Heart left ventricle (tissue), 16 donors: ENCODE results near the gene ITGA6. TPM values are rescaled to one million over a fixed set of nuclear protein-coding genes. Genes with fewer than 3 reads are reported as not detected.

Experiments used
- ATAC-seq, 4 donors: fragments of 200-7000 bp; cut with Tn5 transposase; one replicate each; pipeline ENCODE4 v1.9.1; 2020 to 2022; ENCODE audit warnings: moderate library complexity in 4 of 4, mild to moderate bottlenecking in 3 of 4, moderate number of reproducible peaks in 1 of 4
- DNase-seq, 5 donors: peaks; one replicate each; pipeline ENCODE4 v3.0.0-alpha.2; 2020
- H3K27ac ChIP-seq, 12 donors: fragments of 200-600 bp; sonication (generic) in 4 of 12; one replicate each; pipeline versions ENCODE4 v1.5.0 to v1.8.0; 2016 to 2022; ENCODE audit warnings: mild to moderate bottlenecking in 2 of 12
- H3K27me3 ChIP-seq, 9 donors: fragments of 200-600 bp; sonication (generic) in 2 of 9; one replicate each; pipeline versions ENCODE4 v1.5.1 to v1.8.0; 2016 to 2022; ENCODE audit warnings: mild to moderate bottlenecking in 3 of 9
- H3K36me3 ChIP-seq, 9 donors: fragments of 200-600 bp; sonication (generic) in 2 of 9; one replicate each; pipeline versions ENCODE4 v1.5.0 to v1.8.0; 2018 to 2022; ENCODE audit warnings: mild to moderate bottlenecking in 2 of 9
- H3K4me1 ChIP-seq, 12 donors: fragments of 200-600 bp; sonication (generic) in 4 of 12; one replicate each; pipeline versions ENCODE4 v1.5.0 to v1.8.0; 2016 to 2022; ENCODE audit warnings: mild to moderate bottlenecking in 3 of 12
- H3K4me3 ChIP-seq, 12 donors: fragments of 200-600 bp; sonication (generic) in 4 of 12; one replicate each; pipeline versions ENCODE4 v1.5.0 to v1.8.0; 2017 to 2022; ENCODE audit warnings: mild to moderate bottlenecking in 9 of 12, moderate library complexity in 4 of 12
- H3K9me3 ChIP-seq, 12 donors: fragments of 200-600 bp; sonication (generic) in 4 of 12; one replicate each; pipeline versions ENCODE4 v1.5.0 to v1.8.0; 2016 to 2022; ENCODE audit warnings: mild to moderate bottlenecking in 1 of 12
- POLR2A ChIP-seq, 2 donors: fragments of 450-650 bp; IDR thresholded peaks; one replicate each; pipeline ENCODE4 v1.6.1; 2017; ENCODE audit warnings: antibody characterized with exemption in 2 of 2, mild to moderate bottlenecking in 2 of 2, moderate library complexity in 2 of 2
- WGBS, 4 donors: extraction: QIAGEN DNeasy Blood & Tissue Kit in 2 of 4; methylation state at CpG; one replicate each; pipeline versions ENCODE4 v1.1.5 to v1.1.7; 2013 to 2018; 5-methylcytosine and 5-hydroxymethylcytosine counted together
- intact Hi-C, 10 donors: fragments of 100-400 bp; cut with DNase I; formaldehyde crosslinking; loops; one replicate each; pipeline versions ENCODE4 v1.11.1 to v1.14.2; 2022
- polyA plus RNA-seq, 2 donors: library from polyadenylated mRNA; stranded (reverse); fragments of 200-250 nt; gene quantifications; one replicate each; pipeline ENCODE4 v1.2.3, GENCODE V29; 2013
- total RNA-seq, 9 donors: library from RNA; depleted of rRNA in 2 of 9; stranded (reverse); fragments of >200 nt in 2 of 9; fragmentation: NEBNext Ultra II Directional in 3 of 9; extraction: Animal tissue kit (Norgen Biotek cat#: 25700) in 3 of 9; gene quantifications; one replicate each; pipeline versions ENCODE4 v1.1.0 to v1.2.4, GENCODE V29; 2016 to 2023
- TF ChIP-seq, protein P1 (sequence below), 12 donors: fragments of 200-600 bp; sonication (generic) in 4 of 12; IDR thresholded peaks; one replicate each; pipeline versions ENCODE4 v1.5.0 to v1.8.0; 2018 to 2022; ENCODE audit warnings: antibody characterized with exemption in 12 of 12, mild to moderate bottlenecking in 5 of 12
- donor health status: ischemic (EF 13 %, LVEDD 7.1; RV severe dilation, severe dysfunction).
- donor health status: healthy with polysubstance abuse.
- donor health status: DM: no; HTN: yes; CAD: no.
- donor health status: DM: no; HTN: no; CAD: no.
- donor health status: ischemic (EF 25% LVEDD 6.9; RV normal size, moderate dysfunction).
- donor health status: ischemic (EF 25% LVEDD 5.7; RV mildly dilated, moderate dysfunction).
- donor health status: healthy.
- donor health status: DM: yes; HTN: yes; CAD: no.
- donor health status: ischemic (EF 35%, LVEDD 5.7; RV mildly dilated, moderate dysfunction).
- donor health status: nonischemic (EF 11% LVEDD 7.7; RV severe dilation, severe dysfunction).
- donor health status: DM: yes; HTN: yes; CAD: no.
- donor health status: PGD.
- donor health status: ischemic (EF 29% LVEDD 5.4; RV normal size, mild dysfunction).
- donor health status: nonischemic (EF 23%, LVEDD 6.1; RV moderate dilation, normal function).

The ITGA6 gene
- total and polyA plus RNA-seq, 11 donors, result 11.8 to 84.8 (median 50.6) TPM

DNA sequence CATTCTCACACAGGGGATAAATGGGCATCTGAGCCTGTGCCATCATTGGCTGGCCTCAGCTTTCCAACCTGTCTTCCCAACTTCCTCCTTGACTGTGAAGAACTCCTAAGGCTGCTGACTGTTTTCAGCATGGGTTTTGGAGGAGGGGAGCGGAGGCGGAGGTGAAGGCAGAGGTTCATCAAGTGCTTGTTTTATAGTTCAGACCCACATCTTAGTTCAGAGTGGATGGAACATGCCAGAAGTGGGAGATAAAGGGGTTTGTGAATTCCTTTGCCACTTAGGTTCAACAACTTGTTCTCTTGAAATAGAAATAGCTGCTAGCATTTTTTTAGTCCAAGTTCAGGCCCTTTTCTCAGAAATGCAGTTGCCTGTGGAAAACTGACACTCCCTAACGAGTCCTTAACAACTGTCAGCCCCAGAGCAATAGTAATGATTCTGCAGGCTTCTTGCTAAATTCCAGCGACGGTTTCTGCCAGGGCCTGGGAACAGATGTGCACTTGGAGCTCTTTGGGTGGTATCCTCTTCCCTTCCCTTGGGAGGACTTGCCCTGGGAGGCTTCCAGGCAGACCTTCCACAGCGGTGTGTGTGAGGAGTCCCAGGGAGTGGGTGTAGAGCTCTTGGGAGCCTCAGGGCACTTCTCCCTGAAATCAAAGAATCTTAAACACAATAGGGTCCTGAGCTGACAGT lies 30.1 kb upstream of the ITGA6 start:
- 51 to 66% (median 60%) methylated on average over 6 of the region's 6 CpGs for WGBS, 4 donors
- H3K4me1 ChIP-seq, result peaks cover 6 to 63% (median 31%) of the 10 kb centered on the region in 12 donors
- intact Hi-C loops, result loop anchor here in 2 of 10 donors (5.0 to 10.0 kb wide), 2 partner anchors 85 to 192 kb away; no protein-coding TSS in a partner anchor
- no peak overlapping the region for H3K4me3 ChIP-seq
- no peaks in the 10 kb centered on the region for H3K36me3 ChIP-seq
- DNase-seq (peak in 1 of 5 donors; percentile 34), ATAC-seq (peak; percentile 28 to 60 (median 38))
- TF ChIP-seq, protein P1, sequence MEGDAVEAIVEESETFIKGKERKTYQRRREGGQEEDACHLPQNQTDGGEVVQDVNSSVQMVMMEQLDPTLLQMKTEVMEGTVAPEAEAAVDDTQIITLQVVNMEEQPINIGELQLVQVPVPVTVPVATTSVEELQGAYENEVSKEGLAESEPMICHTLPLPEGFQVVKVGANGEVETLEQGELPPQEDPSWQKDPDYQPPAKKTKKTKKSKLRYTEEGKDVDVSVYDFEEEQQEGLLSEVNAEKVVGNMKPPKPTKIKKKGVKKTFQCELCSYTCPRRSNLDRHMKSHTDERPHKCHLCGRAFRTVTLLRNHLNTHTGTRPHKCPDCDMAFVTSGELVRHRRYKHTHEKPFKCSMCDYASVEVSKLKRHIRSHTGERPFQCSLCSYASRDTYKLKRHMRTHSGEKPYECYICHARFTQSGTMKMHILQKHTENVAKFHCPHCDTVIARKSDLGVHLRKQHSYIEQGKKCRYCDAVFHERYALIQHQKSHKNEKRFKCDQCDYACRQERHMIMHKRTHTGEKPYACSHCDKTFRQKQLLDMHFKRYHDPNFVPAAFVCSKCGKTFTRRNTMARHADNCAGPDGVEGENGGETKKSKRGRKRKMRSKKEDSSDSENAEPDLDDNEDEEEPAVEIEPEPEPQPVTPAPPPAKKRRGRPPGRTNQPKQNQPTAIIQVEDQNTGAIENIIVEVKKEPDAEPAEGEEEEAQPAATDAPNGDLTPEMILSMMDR (IDR thresholded peaks at IDR 0.05), result no peak
- TF ChIP-seq POLR2A (IDR thresholded peaks at IDR 0.05), result no peak
- H3K9me3 ChIP-seq, result no peaks in the 10 kb centered on the region
- peak overlapping the region in 9 of 12 donors; percentile 15 to 53 (median 45) for H3K27ac ChIP-seq
- no peaks in the 10 kb centered on the region for H3K27me3 ChIP-seq

DNA sequence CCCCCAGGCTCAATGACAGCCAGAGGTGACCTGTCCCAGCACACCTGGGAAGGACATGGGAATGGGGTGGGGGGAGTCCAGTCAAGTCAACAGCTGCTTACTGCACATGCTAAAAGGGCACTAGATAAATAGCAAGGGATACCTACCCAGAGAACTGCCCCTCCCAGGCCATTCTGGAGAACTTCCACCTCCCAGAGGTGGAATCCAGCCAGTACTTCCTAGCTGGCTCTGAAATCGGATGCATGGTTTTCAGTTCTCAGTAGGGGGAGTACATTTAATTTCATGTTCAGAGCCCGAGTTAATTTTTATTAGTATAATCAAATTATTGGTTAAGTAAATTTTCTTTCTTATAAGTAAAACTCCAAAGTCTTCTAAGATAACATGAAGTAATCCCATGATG lies 28.9 kb upstream of the ITGA6 start:
- Histone ChIP-seq H3K27ac (peak overlapping the region in 7 of 12 donors; percentile 16 to 53 (median 48)), H3K27me3 (no peaks in the 10 kb centered on the region), H3K4me1 (peaks cover 10 to 67% (median 37%) of the 10 kb centered on the region in 12 donors), H3K9me3 (no peaks in the 10 kb centered on the region), H3K4me3 (no peak overlapping the region), H3K36me3 (no peaks in the 10 kb centered on the region)
- TF ChIP-seq POLR2A (IDR thresholded peaks at IDR 0.05), result no peak
- TF ChIP-seq, protein P1 (IDR thresholded peaks at IDR 0.05), result peak in 4 of 12 donors; percentile 17 to 53 (median 32)
- DNase-seq (peak in 2 of 5 donors; percentile 30 to 40), ATAC-seq (peak in 1 of 4 donors; percentile 29)
- WGBS, 4 donors, result 49 to 60% (median 54%) methylated on average over 2 of the region's 2 CpGs
- intact Hi-C loops, result loop anchor here in 2 of 10 donors (5.0 to 10.0 kb wide), 2 partner anchors 86 to 194 kb away; no protein-coding TSS in a partner anchor

DNA sequence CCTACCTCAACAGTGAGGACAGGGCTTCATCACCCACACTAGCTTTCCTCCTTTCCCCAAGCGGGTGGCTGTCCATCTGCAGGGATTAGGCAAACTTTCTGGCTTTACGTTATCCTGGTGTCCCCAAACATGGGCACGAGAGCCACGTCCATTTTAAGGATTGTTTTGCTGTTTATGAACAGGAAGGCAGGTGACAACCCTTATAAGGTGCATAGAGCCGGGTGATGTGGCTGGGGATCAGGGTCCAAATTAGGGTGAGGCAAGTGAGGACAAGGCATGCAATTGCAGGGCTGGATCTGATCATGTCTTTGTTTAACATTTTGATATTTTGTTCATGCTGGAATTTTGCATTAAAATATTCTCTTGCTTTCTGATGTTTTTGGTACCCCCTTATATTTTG lies 27.6 kb upstream of the ITGA6 start:
- H3K4me1 ChIP-seq, result peaks cover 10 to 64% (median 30%) of the 10 kb centered on the region in 12 donors

DNA sequence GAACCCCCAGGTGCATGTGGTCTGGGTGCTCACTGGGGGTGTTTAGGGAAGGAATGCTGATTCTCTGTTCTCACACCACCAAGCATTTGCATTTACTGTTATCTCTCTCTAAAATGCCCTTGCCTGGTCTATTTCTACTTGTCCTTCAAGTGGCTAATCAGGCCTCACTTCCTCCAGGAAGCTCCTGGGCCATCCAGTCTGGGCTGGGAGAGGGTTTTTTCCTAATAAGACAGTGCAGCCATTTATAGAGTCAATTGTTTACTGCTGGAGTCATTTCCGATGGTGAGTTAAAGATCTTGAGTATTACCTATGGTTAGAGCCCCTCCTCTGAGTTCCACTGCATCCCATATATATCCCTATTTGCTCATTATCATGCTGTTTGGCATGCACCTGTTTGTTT lies 25.2 kb upstream of the ITGA6 start:
- DNase-seq, result no peak
- intact Hi-C loops, result loop anchor here in 2 of 10 donors (5.0 kb wide), 3 partner anchors 45 to 65 kb away; no protein-coding TSS in a partner anchor
- Histone ChIP-seq H3K36me3 (no peaks in the 10 kb centered on the region), H3K4me3 (no peak overlapping the region), H3K9me3 (no peaks in the 10 kb centered on the region), H3K4me1 (peaks cover 4 to 46% (median 17%) of the 10 kb centered on the region in 12 donors), H3K27me3 (no peaks in the 10 kb centered on the region), H3K27ac (peak overlapping the region in 5 of 12 donors; percentile 1 to 78 (median 70))
- no peak for TF ChIP-seq POLR2A (IDR thresholded peaks at IDR 0.05)
- TF ChIP-seq, protein P1 (IDR thresholded peaks at IDR 0.05), result no peak
- ATAC-seq, result peak in 2 of 4 donors; percentile 31 to 36
- WGBS, 4 donors, result 50 to 61% (median 59%) methylated on average over 1 of the region's 1 CpG

More for the DNA sequence above, 27.6 kb upstream of the ITGA6 start:
- no peaks in the 10 kb centered on the region for H3K27me3 ChIP-seq
- ATAC-seq (no peak), DNase-seq (no peak)
- intact Hi-C loops, result loop anchor here in 4 of 10 donors (5.0 to 10.0 kb wide), 5 partner anchors 42 to 195 kb away; no protein-coding TSS in a partner anchor
- TF ChIP-seq, protein P1 (IDR thresholded peaks at IDR 0.05), result no peak
- TF ChIP-seq POLR2A (IDR thresholded peaks at IDR 0.05), result no peak
- H3K27ac ChIP-seq, result no peak overlapping the region
- WGBS, 4 donors, result 92 to 98% (median 95%) methylated on average over 5 of the region's 5 CpGs
- no peaks in the 10 kb centered on the region for H3K36me3 ChIP-seq
- H3K9me3 ChIP-seq, result no peaks in the 10 kb centered on the region
- H3K4me3 ChIP-seq, result no peak overlapping the region
